Left ventricle myocardium inferior (tissue), 1 donor: ENCODE data around the gene IFI27. TPM values are rescaled to one million over a fixed set of nuclear protein-coding genes. Genes with fewer than 3 reads are reported as not detected.

Source experiments
- DNase-seq: peaks from one replicate; pipeline ENCODE4 v3.0.0-alpha.2; 2020
- H3K27ac ChIP-seq: fragments of 200-600 bp; replicated peaks from 2 replicates; pipeline ENCODE4 v1.8.0; 2021
- H3K27me3 ChIP-seq: fragments of 200-600 bp; 2 replicates; pipeline ENCODE4 v1.8.0; 2021; ENCODE audit warnings: low read depth
- H3K36me3 ChIP-seq: fragments of 200-600 bp; 2 replicates; pipeline ENCODE4 v1.8.0; 2021
- H3K4me1 ChIP-seq: fragments of 200-600 bp; 2 replicates; pipeline ENCODE4 v1.8.0; 2021
- H3K4me3 ChIP-seq: fragments of 200-600 bp; 2 replicates; pipeline ENCODE4 v1.8.0; 2021; ENCODE audit warnings: mild to moderate bottlenecking, moderate library complexity
- H3K9me3 ChIP-seq: fragments of 200-600 bp; replicated peaks from 2 replicates; pipeline ENCODE4 v1.8.0; 2021
- CTCF ChIP-seq: fragments of 200-600 bp; IDR thresholded peaks from 2 replicates; pipeline ENCODE4 v1.8.0; 2021; ENCODE audit warnings: antibody characterized with exemption, mild to moderate bottlenecking, borderline replicate concordance
- intact Hi-C: fragments of 100-400 bp; cut with micrococcal nuclease; formaldehyde crosslinking; loops from one replicate; pipeline ENCODE4 v1.11.0; 2022
- total RNA-seq: library from RNA; stranded (reverse); fragmentation: NEBNext Ultra II Directional; extraction: Animal tissue kit (Norgen Biotek cat#: 25700); gene quantifications from one replicate; pipeline ENCODE4 v1.2.1, GENCODE V29; 2021
- donor health status: DM: no; HTN: yes; CAD: no; lungs with severe emphysema.

The IFI27 gene
- total RNA-seq, 1 donor from 2014 or later, result 130 TPM

- no peaks in the 10 kb centered on the region for H3K27me3 ChIP-seq
- intact Hi-C loops, result no loop called here
- peaks cover 17% of the 10 kb centered on the region for H3K4me1 ChIP-seq
These were observed 18.7 kb downstream of the IFI27 start, which contains the start of gene IFI27L2 for GRCh38 chr14:94129111-94129757. IFI27L2 (minus strand) TSS chr14:94129604; CDS start chr14:94129564, 40 bp downstream.

GRCh38 chr14:94129758-94130414 is 19.4 kb downstream of the IFI27 start:
- Histone ChIP-seq H3K4me3 (peak overlapping the region; percentile 72), H3K4me1 (peaks cover 17% of the 10 kb centered on the region), H3K27ac (peak overlapping the region; percentile 85), H3K9me3 (no peaks in the 10 kb centered on the region), H3K36me3 (no peaks in the 10 kb centered on the region), H3K27me3 (no peaks in the 10 kb centered on the region)
- peak; percentile 50 for DNase-seq
- no peak for TF ChIP-seq CTCF
- intact Hi-C loops, result loop anchor here (10.0 kb wide), 1 partner anchor 95 kb away; no protein-coding TSS in a partner anchor

More at GRCh38 chr14:94129111-94129757, 18.7 kb downstream of the IFI27 start, which contains the start of gene IFI27L2:
- H3K27ac ChIP-seq, result peak within 1 kb of the TSS; percentile 85
- H3K4me3 ChIP-seq, result peak within 1 kb of the TSS; percentile 72
- H3K9me3 ChIP-seq, result no peaks in the 10 kb centered on the region
- no peaks in the 10 kb centered on the region for H3K36me3 ChIP-seq
- TF ChIP-seq CTCF, result peak; percentile 60
- DNase-seq, result peak; percentile 82

GRCh38 chr14:94132285-94132887 is 21.9 kb downstream of the IFI27 start:
- Histone ChIP-seq H3K4me1 (peaks cover 20% of the 10 kb centered on the region), H3K4me3 (no peak overlapping the region), H3K36me3 (no peaks in the 10 kb centered on the region), H3K9me3 (peaks cover 10% of the 10 kb centered on the region), H3K27me3 (peaks cover 5% of the 10 kb centered on the region), H3K27ac (no peak overlapping the region)
- TF ChIP-seq CTCF, result peak; percentile 85
- intact Hi-C loops, result loop anchor here (10.0 kb wide), 1 partner anchor 98 kb away; no protein-coding TSS in a partner anchor
- DNase-seq, result no peak

- H3K27me3 ChIP-seq, result peaks cover 22% of the 10 kb centered on the region
- no peak overlapping the region for H3K4me3 ChIP-seq
- H3K36me3 ChIP-seq, result no peaks in the 10 kb centered on the region
- TF ChIP-seq CTCF, result no peak
- DNase-seq, result no peak
- H3K27ac ChIP-seq, result no peak overlapping the region
- peaks cover 4% of the 10 kb centered on the region for H3K4me1 ChIP-seq
- peaks cover 10% of the 10 kb centered on the region for H3K9me3 ChIP-seq
- intact Hi-C loops, result loop anchor here (10.0 kb wide), 1 partner anchor 101 kb away; no protein-coding TSS in a partner anchor
These were observed 24.9 kb downstream of the IFI27 start for GRCh38 chr14:94135476-94135875.

GRCh38 chr14:94136575-94137331 is 26.2 kb downstream of the IFI27 start:
- intact Hi-C loops, result loop anchor here (10.0 kb wide), 1 partner anchor 102 kb away; no protein-coding TSS in a partner anchor
- Histone ChIP-seq H3K4me3 (no peak overlapping the region), H3K36me3 (no peaks in the 10 kb centered on the region), H3K27me3 (peaks cover 22% of the 10 kb centered on the region), H3K4me1 (peaks cover 3% of the 10 kb centered on the region), H3K9me3 (peaks cover 10% of the 10 kb centered on the region), H3K27ac (no peak overlapping the region)
- peak; percentile 99 for TF ChIP-seq CTCF
- DNase-seq, result peak; percentile 86
